Stimulated activated CD4-positive, alpha-beta T cell treated with anti-CD3 and anti-CD28 coated beads, Interleukin-2, amount 100 ng/mL, for 48 hours (primary cell): ENCODE data around the gene TRPV2.

Source experiments
- DNase-seq, 2 donors: peaks; one replicate each; pipeline ENCODE4 v3.0.0-alpha.2; 2020

The TRPV2 gene

DNA sequence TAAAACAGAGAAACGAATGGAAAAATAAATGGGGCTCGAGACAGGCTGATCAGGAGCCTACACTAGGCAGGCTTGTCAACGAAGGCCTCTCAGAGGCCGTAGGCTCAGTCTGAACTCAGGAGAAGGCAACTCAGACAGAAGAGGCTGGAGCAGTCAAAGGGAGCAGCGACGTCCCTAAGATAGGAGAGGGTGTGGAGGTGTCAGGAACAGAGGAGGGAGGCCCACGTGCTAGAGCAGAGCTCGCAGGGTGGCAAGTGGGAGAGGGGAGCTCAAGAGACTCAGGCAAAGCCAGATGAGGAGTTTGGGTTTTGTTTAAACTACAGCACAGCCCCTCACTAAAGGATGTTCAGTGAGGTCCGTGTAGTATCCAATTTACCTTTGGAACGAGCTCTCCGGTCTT is 43.9 kb downstream of the TRPV2 start:
- no peak for DNase-seq

DNA sequence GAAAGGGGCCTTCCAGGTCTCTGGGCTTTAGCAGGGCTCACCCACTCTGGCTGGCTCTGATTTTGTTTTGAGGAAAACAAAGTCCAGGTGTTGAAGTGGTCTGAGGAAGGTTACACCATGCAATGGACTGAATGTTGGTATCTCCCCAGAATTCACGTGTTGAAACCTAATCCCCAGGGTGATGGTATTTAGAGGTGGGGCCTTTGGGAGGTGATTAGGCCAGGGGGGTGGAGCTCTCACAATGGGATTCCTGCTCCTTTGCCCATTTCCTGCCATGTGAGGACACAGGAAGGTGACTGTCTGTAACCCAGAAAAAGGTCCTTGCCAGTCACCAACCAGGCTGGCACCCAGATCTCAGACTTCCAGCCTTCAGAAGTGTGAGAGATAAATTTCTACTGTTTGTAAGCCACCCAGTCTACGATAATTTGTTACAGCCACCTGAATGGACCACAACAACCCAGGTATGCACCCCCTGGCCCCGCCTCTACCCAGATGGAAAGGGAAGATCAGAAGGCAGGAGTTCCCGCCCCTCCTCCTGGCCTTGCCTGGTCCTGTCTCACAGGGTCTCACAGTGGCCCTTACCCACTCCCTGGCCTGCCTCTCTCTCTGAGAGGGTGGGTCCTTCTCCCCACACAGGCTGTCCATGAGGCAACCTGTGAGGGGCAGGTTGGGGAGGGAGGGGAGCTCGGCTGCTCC is 44.6 kb downstream of the TRPV2 start:
- DNase-seq = no peak

DNA sequence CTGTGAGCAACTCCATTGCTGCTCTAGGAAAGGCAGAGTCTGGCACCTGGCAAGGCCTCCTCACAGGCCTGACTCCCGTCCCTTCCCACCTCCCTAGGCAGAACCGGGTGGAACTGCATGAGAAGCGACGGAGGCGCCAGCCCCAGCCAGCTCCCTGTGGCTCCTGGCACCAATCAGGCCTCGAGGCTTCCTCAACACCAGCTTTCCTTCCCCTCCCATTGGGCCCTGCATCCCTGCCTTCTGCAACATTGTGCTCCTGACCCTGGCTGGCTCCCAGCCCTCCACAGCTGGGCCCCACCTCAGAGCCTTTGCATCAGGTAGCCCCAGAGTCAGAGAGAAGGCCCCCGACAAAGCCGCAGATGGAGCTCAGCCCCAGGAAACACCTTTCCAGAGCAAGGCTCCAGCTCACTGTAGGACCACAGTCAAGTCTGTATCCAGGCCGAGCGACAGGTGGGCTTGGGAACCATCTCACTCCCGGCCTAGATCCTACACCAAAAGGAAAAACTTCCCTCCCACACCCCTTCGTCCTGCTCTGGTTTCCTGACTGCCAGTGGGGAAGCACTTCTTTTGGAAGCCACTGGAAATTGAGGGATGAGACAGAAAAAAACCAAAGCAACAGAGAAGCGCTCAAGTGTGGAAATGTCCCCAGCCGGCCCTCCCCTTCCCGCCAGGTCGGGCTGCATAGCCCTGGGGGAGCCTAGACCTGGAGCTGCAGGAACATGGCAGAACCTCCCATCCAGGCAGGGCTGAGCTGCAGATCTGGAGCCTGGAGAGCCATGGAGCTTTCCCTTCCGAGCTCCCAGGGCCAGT is 45.6 kb downstream of the TRPV2 start:
- DNase-seq = no peak

DNA sequence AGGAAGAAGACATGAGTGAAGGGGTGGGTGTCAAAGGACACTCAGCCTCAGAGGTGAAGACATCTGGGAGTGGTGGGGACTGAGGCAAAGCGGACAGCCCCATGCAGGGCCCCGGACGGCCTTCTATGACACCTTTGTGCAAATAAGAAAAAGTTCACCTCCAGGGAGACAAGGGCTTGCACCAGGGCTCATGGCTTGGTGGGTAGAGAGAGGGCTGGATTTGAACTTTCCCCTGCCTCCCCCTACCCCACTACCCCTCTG is 46.2 kb downstream of the TRPV2 start:
- DNase-seq = no peak

DNA sequence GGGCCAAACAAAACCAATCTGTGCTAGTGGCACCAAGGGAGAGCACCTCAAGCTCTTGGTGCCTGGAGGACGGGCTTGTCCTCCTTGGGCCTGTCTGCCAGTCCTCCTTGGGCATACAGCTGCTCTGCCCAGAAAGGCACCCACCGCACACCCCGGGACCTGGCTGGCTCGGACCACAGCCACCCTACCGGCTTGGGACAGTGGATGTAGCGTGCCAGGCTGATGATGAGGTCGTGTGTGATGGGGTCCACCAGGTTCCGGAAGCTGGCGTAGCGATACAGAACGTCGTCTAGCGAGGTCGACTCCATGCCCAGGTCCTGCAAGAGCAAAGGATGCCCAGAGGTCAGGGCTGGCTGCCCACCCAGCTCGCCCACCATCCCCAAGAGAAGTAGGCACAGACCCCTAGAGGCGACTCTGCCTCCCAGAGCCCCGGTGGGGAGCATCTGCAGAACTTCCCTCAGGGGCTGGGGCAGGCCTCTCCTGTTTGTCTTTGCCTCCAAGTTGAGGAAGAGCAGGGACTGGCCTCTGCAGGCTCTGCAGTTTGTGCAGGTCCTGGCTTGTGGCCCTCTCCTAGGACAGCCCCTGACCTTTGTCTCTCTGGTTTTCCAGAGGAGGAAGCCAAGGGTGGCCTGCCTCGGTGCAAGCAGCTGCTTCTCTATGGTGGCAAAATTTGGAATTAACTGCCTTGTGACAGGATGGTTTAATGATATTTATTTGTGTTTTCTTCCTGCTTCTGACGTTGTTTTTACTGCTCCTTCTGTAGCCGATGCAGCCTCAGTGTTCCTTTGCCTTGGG is 46.9 kb downstream of the TRPV2 start:
- no peak for DNase-seq

DNA sequence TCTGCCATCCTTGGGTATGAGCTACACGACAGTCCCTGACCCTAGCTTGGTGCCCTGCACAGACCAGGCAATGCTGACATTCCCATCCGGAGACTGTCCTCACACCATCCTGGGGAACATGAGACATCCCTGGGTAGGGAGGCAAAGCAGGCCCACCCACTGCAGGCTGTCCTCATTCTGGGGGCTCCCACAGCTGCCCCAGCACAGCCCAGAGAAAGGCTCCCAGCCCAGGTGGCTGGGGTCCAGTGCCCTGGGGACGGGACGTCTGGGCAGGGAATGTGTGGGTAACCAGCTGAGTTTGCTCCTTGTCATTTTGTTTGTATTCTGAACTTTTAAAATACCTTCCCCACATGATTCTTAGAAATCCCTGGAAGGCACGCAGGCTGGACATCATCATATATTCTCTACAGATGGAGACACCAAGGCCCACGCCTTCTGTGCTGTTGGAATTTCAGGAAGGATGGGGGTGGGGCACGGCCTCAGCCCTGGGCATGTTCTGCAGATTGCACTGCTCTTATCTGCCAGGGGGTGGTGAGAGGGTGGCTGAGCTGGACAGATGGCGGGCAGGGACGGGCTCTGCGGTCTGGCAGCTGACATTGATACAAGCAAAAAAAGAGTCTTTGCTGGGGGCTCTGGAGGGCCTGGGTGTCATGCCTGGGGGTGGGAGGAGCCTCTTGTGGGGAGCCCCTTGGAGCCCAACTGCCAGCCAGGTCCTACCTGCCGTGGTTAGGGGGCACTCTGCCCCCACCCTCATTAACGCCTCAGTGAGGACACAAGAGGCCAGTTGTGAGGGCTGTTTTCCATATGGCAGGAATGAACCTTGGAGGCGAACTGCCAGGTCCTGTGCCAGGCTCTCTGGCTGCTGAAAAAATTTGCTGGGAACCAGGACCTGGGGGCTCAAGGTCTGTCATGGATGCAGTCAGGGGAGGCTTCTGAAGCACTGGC is 48.3 kb downstream of the TRPV2 start:
- DNase-seq = no peak

DNA sequence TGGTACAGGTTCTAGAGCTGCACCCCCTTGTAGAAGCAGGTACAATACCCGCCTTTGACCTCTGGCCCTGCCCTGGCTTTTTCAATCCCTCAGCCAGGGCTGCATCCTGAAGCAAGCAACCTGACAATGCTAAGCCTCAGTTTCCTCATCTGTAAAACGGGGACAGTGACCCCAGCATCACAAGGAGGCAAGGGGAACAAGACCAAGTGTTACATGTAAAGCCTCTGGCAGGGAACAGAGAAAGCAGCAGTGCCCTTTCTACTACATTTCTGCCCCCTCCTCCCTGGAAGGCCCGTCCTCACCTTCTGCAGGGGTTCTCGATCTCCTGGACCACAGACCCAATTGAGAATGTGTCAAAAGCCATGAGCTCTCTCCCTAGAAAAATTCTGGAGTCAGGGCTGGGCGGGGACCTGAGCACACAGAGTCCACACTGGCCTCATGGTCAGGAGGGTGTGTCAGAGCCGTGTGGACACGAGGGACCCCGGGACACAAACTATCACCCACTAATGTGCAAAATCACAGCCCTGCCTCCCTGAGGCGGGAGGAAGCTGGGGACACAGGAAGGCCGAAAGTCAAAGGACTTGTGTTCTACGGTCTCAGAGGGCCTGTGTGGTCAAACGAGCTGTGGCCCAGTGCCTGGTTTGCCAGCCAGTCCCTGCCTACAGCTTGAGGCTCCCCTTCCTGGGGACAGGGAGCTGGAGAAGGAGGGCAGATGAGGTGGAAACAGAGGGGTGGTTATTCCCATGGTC is 49.1 kb downstream of the TRPV2 start:
- DNase-seq = no peak

DNA sequence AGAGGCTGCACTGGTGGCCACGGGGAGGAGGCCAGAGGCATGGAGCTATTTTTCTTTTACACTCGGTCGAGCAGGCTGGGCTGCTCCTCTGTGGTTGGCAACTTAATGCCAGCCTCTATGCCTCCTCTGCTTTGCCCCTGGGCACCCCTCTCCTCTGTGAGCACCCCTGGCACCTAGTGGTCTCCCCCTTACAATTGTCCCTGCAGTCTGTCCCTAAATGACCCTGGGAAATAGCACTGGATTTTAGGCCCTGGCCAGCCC is 49.6 kb downstream of the TRPV2 start:
- no peak for DNase-seq

DNA sequence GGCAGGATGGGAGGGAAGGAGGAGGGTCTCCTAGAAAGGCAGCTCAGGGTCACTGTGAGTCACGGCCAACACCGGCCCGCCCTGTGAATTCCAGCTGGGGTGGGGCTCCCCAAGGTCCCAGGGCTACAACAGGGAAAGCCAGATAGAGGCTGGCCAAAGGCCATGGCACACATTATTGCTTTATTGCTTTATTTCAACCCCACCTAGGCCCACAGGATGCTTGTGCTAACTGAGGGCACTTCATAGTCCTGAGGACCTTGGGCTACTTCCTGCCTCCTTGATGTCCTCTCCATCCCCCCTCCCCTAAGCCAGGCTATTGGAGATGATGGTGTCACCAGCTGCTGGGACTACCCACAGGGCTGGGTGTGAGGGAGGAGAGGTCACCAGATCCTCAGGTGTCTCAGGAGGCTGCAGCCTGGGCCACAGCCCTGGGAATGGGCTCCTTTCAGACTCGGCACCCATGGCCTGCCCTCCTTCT is 50.5 kb downstream of the TRPV2 start:
- DNase-seq = no peak

DNA sequence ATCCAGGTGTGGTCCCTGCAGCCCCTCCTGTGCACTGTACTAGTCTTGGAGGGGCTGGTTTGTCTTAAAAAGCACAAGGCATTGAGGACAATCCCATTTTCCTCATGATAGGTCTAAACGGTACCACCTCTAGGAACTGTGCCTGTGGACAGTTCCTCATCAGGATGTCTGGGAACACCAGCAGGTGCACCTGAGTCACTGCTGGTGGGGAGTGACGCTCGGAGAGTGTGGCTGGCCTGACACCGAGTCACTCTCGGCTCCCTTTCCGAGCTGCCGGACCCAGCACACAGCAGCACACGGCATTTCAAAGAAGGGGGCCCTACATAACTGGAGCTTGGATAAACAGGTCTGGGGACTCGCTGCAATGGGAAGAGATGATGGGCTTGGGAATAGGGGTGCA is 51.0 kb downstream of the TRPV2 start:
- DNase-seq = no peak

DNA sequence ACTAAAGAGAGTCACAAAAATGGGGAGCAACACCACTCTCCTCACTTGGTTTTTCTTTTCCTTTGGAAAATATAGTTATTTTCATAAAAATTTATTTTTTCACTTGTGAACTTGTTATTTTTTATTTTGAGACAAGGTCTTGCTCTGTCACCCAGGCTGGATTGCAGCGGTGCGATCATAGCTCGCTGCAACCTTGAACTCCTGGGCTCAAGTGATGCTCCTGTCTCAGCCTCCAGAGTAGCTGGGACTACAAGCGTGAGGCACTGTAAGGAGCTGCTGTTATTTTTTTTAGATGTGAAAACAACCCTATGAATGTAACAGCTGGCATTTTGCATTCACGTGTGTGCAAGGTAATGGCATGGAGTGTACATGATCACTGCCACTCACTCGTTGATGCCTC is 51.7 kb downstream of the TRPV2 start:
- DNase-seq = no peak

DNA sequence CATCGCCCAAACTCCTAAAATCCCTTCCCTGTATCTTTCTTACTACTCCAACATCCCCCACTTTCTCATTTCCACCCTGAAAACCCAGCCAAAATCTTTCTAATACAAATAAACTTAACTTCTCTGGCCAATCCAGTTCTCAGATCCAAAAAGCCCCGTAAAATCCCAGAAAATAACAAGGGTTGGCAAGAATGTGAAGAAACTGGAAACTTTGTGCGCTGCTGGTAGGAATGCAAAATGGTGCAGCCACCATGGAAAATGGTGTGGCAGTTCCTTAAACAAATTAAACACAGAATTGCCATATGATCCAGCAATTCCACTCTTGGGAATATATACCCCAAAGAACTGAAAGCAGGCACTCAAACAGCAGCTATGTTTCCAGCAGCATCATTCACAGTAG is 52.5 kb downstream of the TRPV2 start:
- no peak for DNase-seq

DNA sequence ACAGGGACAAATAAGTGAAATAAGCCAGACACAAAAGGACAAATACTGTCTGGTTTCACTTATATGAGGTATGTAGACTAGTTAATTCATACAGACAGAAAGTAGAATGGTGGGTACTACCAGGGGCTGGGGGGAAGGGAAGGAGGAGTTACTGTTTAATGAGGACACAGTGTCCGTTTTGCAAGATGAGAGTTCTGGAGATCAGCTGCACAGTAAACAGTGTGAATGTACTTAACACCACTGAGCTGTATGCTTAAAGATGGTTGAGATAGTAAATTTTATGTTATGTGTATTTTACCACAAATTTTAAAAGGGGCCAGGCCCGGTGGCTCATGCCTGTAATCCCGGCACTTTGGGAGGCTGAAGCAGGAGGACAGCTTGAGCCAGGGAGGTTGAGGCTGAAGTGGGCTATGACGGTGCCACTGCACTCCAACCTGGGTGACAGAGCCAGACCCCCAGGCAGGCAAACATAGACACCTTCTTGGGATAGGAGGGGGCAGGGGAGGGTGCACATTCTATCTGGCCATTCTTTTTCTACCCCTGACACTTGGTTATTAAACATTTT is 53.1 kb downstream of the TRPV2 start:
- DNase-seq = no peak

DNA sequence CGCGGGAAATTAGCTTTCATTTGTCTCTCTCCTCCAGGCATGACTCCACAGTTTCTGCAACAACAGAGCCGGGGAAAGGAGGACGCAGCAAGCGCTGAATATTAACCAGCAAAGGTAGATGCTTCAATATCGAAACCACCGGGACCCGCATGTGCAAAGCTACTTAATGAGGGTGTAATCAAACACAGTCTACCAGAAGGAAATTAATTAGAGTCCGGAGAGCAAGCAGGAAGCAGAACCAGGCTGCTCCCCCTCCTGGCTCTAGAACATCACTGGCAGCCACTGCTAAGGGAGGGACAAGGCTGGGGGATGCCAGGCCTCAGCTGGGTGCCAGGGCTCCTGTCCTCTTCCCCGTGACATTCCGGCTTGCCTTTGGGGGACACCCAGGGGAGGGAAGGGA is 54.9 kb downstream of the TRPV2 start:
- DNase-seq = no peak

DNA sequence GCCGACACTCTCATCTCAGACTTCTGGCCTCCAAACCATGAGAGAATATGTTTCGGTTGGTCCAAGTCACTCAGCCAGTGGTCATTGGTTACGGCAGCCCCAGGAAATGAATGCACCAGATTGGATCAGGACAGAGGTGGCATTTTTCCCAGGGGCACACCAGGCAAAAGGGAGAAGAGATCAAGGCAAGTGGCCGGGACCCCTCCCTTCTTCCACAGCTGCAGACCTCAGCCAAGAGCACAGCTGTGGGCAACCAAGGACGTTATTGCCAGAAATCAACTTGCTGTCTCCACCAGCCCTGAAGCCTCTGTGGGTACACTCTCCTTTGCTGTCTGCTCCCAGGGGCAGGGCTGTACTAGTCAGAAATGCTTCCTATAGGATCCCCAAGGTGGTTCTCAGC is 55.9 kb downstream of the TRPV2 start:
- no peak for DNase-seq

DNA sequence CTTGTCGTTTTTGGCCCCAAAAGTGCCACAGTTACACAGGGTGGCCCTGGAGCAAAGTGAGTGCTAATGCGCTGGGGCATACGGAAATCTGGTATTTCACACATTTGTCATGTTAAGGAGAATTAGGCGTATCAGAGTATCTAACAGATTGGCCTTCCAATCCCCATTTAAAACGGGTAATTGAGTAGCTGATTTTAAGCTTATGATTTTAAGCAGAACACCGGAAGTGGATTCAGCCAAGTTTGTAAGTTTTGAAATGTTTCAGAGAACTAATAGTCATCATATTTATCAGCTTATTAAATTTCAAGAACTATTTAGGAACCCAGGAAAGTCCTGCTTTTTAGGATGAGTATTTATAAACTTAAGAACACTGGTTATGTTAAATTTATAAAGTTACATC is 57.2 kb downstream of the TRPV2 start:
- no peak for DNase-seq

DNA sequence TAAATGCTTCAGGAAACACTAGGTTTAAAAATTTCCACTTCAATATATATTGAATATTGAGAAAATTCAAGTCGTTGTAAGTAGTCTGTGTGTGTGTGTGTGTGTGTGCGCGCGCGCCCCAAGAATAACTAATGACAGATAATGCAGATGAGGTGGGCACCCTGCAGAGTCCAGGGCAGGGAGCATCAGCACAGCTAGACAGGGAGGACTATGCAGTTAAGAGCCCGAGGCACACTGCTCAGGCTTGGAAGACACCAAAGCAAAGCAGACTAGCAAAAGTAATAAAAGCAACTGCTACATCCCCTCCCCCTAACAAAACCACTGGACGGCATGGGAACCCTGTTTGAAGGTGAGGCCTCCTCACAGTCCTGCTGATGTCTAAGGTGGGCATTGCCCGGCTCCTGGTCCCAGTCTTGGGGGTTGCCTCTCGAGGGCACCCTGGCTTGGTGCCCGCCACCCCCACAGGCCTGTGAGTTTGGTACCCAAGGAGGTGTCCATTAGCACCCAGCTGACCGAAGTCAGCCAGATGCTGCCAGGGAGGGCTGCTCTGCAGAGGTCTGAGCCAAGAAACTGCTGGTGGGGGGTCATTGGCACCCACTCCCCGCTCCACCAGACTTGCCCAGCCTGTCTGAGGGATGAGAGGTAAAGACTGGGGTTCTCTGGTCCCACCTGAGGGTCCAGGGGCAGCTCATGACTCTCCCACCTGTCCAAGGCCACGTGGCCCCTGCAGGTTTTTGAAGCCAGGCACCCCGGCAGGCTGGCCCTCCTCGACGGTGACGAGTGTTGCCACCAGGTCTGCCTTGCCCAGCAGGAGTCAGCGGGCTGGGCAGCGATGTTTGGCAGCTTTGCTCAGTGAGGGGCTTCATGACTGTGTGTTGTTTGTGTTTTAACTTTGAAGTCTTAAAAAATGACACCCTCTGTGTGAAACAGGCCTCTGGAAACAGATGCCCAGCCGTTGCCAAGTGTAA is 58.0 kb downstream of the TRPV2 start:
- DNase-seq = no peak

DNA sequence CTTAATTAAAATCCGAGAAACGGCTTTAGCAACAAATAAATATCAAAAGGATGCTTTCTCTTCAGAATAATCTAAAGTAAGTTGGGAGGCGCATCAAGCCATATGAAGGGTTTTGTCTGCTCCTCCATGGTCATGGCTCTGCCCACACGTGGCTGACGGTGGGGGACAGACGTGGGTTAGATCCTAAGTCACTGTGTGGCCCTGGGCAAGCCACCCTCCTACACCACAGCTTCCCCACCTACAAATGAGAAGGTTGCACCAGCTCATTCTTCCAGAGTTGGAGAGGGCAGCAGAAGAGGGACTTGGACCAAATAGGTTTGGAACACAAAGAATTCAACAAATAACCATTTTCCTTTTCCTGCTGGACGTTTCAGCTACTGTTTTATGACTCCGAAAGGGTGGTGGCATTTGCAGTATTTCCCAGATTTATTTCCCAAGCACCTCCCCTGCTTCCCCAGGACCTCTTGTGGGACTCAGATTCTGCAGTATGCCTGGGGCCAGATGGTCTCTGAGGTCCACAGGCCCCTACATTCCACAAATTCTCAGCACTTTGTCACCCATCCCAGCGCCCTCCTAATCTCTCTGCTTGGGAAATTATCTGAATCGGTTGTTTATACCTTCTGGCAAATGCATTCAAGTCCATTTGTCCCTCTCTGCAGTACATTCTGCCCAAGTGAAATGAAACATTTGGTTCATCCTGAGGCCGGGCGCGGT is 58.8 kb downstream of the TRPV2 start:
- DNase-seq = no peak

DNA sequence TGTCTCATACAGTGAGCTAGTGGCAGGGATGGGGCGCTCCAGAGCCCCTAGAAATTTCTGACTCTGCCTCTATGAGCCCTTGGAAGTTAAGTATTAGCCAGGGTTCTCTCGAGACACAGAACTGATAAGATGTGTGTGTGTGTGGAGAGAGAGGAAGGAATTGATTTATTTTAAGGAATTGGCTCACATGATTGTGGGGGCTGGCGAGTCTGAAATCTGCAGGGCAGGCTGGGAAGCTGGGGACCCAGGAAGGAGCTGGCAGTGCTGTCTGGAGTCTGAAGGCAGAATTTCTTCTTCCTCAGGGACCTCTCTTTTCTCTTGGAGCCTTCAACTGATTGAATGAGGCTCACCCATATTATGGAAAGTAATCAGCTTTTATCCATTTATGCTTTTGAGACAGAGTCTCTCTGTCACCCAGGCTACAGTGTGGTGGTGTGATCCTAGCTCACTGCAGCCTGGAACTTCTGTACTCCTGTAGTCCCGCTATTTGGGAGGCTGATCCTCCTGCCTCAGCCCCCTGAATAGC is 59.9 kb downstream of the TRPV2 start:
- no peak for DNase-seq

DNA sequence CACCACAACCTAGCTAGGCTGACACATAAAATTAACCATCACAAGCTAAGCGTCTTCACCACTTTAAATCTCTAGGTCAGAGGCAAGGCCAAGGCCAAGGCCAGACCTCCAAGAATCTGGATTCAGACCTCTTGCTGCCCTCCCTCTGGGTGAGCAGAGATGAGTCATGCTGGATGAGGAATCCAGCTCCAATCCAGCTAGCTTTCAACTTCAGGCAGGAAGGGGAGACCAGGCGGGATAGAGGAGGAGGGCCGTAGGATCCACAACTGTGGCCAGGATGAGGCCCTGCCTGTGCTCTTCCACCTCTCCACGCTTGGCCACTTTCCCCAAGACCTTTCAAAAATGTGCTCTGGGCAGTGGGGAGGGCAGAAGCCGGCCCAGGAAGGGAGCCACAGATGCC is 61.9 kb downstream of the TRPV2 start:
- no peak for DNase-seq
